ENCODE measurements around the gene RASIP1.

- TF ChIP-seq FOXK2 (IDR thresholded peaks at IDR 0.05) (no peak), FOXA1 (IDR thresholded peaks at IDR 0.05) (no peak), ELF4 (IDR thresholded peaks at IDR 0.05) (peak; percentile 27; the same call in 1 of the 2 replicates), FOXM1 (IDR thresholded peaks at IDR 0.05; ENCODE audit: borderline replicate concordance) (no peak), L3MBTL2 (conservative IDR thresholded peaks at IDR 0.05) (peak; percentile 50; the same call in 1 of the 2 replicates), SUZ12 (IDR thresholded peaks at IDR 0.05) (peak; percentile 89), SP1 (IDR thresholded peaks at IDR 0.05) (no peak), BHLHE40 (IDR thresholded peaks at IDR 0.05; ENCODE audit: borderline replicate concordance) (no peak), LEF1 (IDR thresholded peaks at IDR 0.05; ENCODE audit: borderline replicate concordance) (no peak), CTBP1 (IDR thresholded peaks at IDR 0.05; ENCODE audit: borderline replicate concordance) (no peak), HDGF (IDR thresholded peaks at IDR 0.05; ENCODE audit: borderline replicate concordance) (no peak), TARDBP (IDR thresholded peaks at IDR 0.05) (no peak), ARNT (IDR thresholded peaks at IDR 0.05) (no peak), PKNOX1 (IDR thresholded peaks at IDR 0.05) (no peak)
These were observed 15.3 kb downstream of the RASIP1 start for GRCh38 chr19:48724796-48725753.

All from HEK293T (cell line).